Measurements from ENCODE around the gene NLGN1.

- no peak for TF ChIP-seq POLR2AphosphoS5 (IDR thresholded peaks at IDR 0.05)
- peak in 1 of 2 donors; percentile 5 for TF ChIP-seq CTCF (IDR thresholded peaks at IDR 0.05)
These were observed 1.9 kb upstream of the NLGN1 start for GRCh38 chr3:173395412-173396181.

Data from suprapubic skin (tissue), 3 donors.